Coronary artery (tissue), 2 donors: ENCODE data around the gene CDK3.

Experiments
- DNase-seq: peaks from one replicate; pipeline ENCODE4 v3.0.0-alpha.2; 2017; ENCODE audit warnings: low spot score
- H3K27ac ChIP-seq, 2 donors: fragments of 200-600 bp; sonication (generic); one replicate each; pipeline ENCODE4 v1.5.1; 2016 to 2019
- H3K4me3 ChIP-seq: fragments of 200-600 bp; sonication (generic); 2 replicates; pipeline ENCODE4 v1.5.1; 2016; ENCODE audit warnings: mild to moderate bottlenecking, moderate library complexity
- TF ChIP-seq, protein P1 (sequence below): fragments of 200-600 bp; sonication (generic); IDR thresholded peaks from one replicate; pipeline ENCODE4 v1.5.1; 2019; ENCODE audit warnings: antibody characterized with exemption

CDK3 gene

GRCh38 chr17:75980188-75981018 lies 20.3 kb upstream of the CDK3 start:
- peak overlapping the region; percentile 95 to 96 for H3K27ac ChIP-seq
- TF ChIP-seq, protein P1, sequence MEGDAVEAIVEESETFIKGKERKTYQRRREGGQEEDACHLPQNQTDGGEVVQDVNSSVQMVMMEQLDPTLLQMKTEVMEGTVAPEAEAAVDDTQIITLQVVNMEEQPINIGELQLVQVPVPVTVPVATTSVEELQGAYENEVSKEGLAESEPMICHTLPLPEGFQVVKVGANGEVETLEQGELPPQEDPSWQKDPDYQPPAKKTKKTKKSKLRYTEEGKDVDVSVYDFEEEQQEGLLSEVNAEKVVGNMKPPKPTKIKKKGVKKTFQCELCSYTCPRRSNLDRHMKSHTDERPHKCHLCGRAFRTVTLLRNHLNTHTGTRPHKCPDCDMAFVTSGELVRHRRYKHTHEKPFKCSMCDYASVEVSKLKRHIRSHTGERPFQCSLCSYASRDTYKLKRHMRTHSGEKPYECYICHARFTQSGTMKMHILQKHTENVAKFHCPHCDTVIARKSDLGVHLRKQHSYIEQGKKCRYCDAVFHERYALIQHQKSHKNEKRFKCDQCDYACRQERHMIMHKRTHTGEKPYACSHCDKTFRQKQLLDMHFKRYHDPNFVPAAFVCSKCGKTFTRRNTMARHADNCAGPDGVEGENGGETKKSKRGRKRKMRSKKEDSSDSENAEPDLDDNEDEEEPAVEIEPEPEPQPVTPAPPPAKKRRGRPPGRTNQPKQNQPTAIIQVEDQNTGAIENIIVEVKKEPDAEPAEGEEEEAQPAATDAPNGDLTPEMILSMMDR, result no peak
- H3K4me3 ChIP-seq, result peak overlapping the region; percentile 79
- no peak for DNase-seq

- TF ChIP-seq, protein P1, result no peak
- Histone ChIP-seq H3K4me3 (no peak overlapping the region), H3K27ac (peak overlapping the region in 1 of 2 donors; percentile 9)
- no peak for DNase-seq
These were observed 19.5 kb upstream of the CDK3 start for GRCh38 chr17:75981019-75981615.

DNA sequence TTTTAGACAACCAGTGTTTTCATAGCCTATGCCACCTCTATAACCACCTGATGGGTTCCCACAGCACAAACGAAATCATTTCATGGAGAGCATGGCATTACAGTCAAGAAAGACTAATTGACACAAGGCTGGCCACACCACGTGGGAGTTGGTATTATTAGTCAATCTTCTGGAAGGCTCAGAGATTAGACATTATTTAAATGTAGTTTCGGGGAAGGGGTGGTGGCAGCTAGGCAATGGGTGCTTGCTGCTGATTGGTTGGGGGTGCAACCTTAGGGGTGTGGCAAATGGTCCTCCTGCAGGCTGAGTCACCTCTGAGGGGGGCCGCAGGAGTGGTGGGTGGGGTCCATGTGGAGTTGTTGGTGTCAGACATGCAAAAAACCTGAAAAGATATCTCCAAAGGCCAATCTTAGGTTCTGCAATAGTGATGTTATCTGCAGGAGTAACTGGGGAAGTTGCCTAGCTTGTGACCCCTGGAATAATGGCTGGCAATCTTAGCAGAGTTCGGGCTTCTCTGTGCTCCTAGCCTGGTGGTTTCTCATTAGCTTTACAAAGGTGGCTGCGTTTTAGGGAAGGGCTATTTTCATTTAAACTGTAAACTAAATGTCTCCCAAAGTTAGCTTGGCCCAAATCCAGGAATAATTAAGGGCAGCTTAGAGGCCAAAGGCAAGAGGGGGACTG lies 17.0 kb upstream of the CDK3 start:
- DNase-seq, result no peak
- Histone ChIP-seq H3K27ac (no peak overlapping the region), H3K4me3 (no peak overlapping the region)
- TF ChIP-seq, protein P1, result no peak

DNA sequence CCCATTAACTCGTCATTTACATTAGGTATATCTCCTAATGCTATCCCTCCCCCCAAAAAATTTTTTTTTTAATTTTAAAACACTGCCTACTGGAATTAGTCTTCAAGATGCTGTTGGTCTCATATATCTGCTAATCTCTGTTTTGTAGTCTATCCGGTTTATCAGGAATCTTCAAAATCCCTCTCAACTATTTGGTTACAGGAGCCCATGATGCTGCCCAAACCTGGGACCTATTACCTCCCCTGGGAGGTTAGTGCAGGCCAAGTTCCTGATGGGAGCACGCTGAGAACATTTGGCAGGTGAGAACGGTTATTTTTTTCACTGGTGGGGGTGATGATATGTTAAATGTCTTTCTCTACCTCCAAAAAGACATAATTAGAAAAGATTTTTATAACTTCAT lies 14.7 kb upstream of the CDK3 start:
- TF ChIP-seq, protein P1, result no peak
- DNase-seq, result no peak
- Histone ChIP-seq H3K27ac (no peak overlapping the region), H3K4me3 (no peak overlapping the region)

DNA sequence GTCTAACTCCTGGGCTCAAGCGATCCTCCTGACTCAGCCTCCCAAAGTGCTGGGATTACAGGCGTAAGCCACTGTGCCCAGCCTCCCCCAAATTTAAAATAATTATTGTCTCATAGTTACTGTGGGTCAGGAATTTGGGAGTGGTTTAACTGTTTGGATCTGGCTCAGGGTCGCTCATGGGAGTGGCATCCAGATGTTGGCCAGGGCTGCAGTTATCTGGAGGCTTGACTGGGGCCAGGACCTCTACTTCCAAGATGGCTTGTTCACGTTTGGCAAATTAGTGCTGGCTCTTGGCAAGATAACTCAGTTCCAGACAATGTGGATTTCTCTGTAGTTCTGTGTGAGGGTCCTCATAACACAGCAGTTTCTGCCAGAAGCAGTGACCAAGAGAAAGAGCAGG lies 13.6 kb upstream of the CDK3 start:
- no peak overlapping the region for H3K4me3 ChIP-seq
- H3K27ac ChIP-seq, result no peak overlapping the region
- DNase-seq, result no peak
- TF ChIP-seq, protein P1, result no peak

- no peak for DNase-seq
- H3K4me3 ChIP-seq, result no peak overlapping the region
- TF ChIP-seq, protein P1, result no peak
- no peak overlapping the region for H3K27ac ChIP-seq
These were observed 9.3 kb upstream of the CDK3 start for GRCh38 chr17:75991396-75991795.
